Liver (tissue), 2 donors: ENCODE results near the gene GJD3.

Experiments
- GABPA ChIP-seq, 2 donors: IDR thresholded peaks in 1 of 2; conservative IDR thresholded peaks in 1 of 2; 2 replicates each; pipeline ENCODE4 v1.6.1; 2016; ENCODE audit warnings: antibody characterized with exemption in 2 of 2, mild to moderate bottlenecking in 1 of 2, moderate library complexity in 1 of 2
- RXRA ChIP-seq, 2 donors: IDR thresholded peaks; 2 replicates each; pipeline ENCODE4 v1.6.1; 2017 to 2018; ENCODE audit warnings: antibody characterized with exemption in 2 of 2, mild to moderate bottlenecking in 1 of 2
- TF ChIP-seq, protein P1 (sequence below): IDR thresholded peaks from 2 replicates; pipeline ENCODE4 v1.6.1; 2016; ENCODE audit warnings: antibody characterized with exemption
- donor health status: healthy.

DNA sequence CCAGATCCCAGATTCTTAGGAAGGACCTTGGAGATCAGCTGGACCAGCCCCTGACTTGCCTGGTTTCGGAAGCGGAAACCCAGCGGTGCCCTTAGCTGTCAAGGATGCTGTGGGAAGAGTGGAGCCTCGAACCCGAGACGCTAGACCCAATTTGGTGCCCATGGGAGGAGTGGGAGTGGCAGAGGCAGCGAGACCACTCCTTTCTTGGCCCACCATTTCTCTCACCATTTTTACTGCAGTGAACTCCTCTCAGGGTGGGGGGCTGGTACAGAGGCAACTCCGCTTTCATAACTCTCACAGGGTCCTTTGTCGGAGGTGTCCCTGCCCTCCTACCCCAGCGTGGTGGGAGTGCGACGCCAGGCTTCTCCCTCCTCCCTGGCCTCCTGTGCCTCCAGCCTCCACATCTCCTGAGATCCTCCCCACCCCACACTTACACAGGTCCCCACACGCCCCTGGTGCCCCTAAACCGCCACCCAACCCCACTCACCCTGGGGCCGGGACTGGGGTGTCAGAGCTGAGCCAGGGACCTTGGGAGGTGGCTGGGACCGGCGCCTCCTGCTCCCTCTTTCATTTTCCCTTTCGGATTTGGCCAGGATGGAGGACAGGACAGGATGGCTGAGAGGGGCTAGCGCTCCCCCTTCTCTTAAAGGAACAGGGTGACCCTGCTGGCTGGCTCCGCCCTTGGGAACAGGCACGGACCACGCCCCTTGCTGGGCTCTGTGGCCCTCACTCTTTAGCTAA lies at the start of gene GJD3:
- no peak for TF ChIP-seq GABPA (IDR thresholded peaks at IDR 0.05 in 1 of 2, conservative IDR thresholded peaks at IDR 0.05 in 1 of 2)
- TF ChIP-seq, protein P1, sequence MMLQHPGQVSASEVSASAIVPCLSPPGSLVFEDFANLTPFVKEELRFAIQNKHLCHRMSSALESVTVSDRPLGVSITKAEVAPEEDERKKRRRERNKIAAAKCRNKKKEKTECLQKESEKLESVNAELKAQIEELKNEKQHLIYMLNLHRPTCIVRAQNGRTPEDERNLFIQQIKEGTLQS = no peak
- no peak for TF ChIP-seq RXRA (IDR thresholded peaks at IDR 0.05)
